IPS-18a (cell line): ENCODE results near the gene AAGAB.

Experiments used
- H3K27ac ChIP-seq: one replicate; pipeline ENCODE4 v1.5.1; 2013; ENCODE audit warnings: low read length
- H3K27me3 ChIP-seq: one replicate; pipeline ENCODE4 v1.6.1; 2013; ENCODE audit warnings: mild to moderate bottlenecking, low read length; ENCODE audit not compliant: control insufficient read depth, insufficient read depth
- H3K36me3 ChIP-seq: one replicate; pipeline ENCODE4 v1.6.1; 2013; ENCODE audit warnings: low read depth, low read length; ENCODE audit not compliant: control insufficient read depth
- H3K4me1 ChIP-seq: one replicate; pipeline ENCODE4 v1.6.1; 2013; ENCODE audit warnings: low read depth, low read length; ENCODE audit not compliant: control insufficient read depth
- H3K4me3 ChIP-seq: one replicate; pipeline ENCODE4 v1.5.1; 2013; ENCODE audit warnings: low read length
- H3K9ac ChIP-seq: one replicate; pipeline ENCODE4 v1.6.1; 2013; ENCODE audit warnings: mild to moderate bottlenecking, low read length, moderate library complexity
- H3K9me3 ChIP-seq: one replicate; pipeline ENCODE4 v1.6.1; 2013; ENCODE audit warnings: low read depth, low read length; ENCODE audit not compliant: control insufficient read depth

The AAGAB gene

GRCh38 chr15:67165254-67166253 lies 88.9 kb downstream of the AAGAB start:
- peak overlapping the region; percentile 35 for H3K4me3 ChIP-seq
- peak overlapping the region; percentile 17 for H3K27ac ChIP-seq
- no peaks in the 10 kb centered on the region for H3K9me3 ChIP-seq
- H3K4me1 ChIP-seq = peaks cover 26% of the 10 kb centered on the region
- H3K9ac ChIP-seq = no peak overlapping the region
- no peaks in the 10 kb centered on the region for H3K27me3 ChIP-seq
- no peaks in the 10 kb centered on the region for H3K36me3 ChIP-seq

DNA sequence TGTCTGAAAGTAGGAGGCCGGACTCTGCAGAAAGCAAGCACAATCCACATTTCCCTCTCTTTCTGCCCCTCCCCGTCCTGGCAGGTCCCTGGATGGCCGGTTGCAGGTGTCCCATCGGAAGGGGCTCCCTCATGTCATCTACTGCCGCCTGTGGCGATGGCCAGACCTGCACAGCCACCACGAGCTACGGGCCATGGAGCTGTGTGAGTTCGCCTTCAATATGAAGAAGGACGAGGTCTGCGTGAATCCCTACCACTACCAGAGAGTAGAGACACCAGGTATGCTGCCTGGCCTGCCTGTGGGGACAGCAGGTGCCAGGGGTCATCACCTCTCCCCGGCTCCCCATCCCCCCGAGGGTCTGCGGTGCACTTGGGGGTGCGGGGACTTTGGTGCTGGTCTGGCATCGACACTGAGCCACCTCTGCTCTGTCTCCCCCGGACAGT lies 89.6 kb downstream of the AAGAB start:
- no peak overlapping the region for H3K27ac ChIP-seq

GRCh38 chr15:67164401-67164791 lies 90.1 kb downstream of the AAGAB start:
- peaks cover 26% of the 10 kb centered on the region for H3K4me1 ChIP-seq
- H3K9me3 ChIP-seq = no peaks in the 10 kb centered on the region
- H3K9ac ChIP-seq = no peak overlapping the region
- no peaks in the 10 kb centered on the region for H3K36me3 ChIP-seq
- no peak overlapping the region for H3K4me3 ChIP-seq
- no peak overlapping the region for H3K27ac ChIP-seq
- H3K27me3 ChIP-seq = no peaks in the 10 kb centered on the region

More for the DNA sequence above, 89.6 kb downstream of the AAGAB start:
- no peaks in the 10 kb centered on the region for H3K9me3 ChIP-seq
- no peak overlapping the region for H3K4me3 ChIP-seq
- H3K9ac ChIP-seq = no peak overlapping the region
- peaks cover 26% of the 10 kb centered on the region for H3K4me1 ChIP-seq
- no peaks in the 10 kb centered on the region for H3K36me3 ChIP-seq
- H3K27me3 ChIP-seq = no peaks in the 10 kb centered on the region

DNA sequence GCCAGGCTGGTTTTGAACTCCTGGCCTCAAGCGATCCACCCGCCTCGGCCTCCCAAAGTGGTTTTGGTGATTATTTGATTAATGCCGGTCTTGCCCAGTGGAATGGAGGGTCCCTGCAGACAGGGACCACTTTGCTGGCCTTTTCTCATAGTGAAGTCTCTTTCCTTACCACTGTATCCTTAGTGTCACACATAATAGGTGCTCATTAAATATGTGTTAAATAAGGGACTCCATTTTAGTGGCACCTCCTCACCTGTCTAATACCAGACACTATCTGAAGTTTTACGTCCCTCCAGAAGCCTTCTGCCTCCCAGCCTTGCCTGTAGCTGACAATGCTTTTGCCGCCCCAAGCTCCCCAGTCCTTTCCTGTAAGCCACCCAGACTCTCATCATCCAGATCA lies 91.3 kb downstream of the AAGAB start:
- Histone ChIP-seq H3K9me3 (no peaks in the 10 kb centered on the region), H3K9ac (no peak overlapping the region), H3K27me3 (no peaks in the 10 kb centered on the region), H3K27ac (no peak overlapping the region), H3K4me1 (peaks cover 26% of the 10 kb centered on the region), H3K36me3 (no peaks in the 10 kb centered on the region), H3K4me3 (no peak overlapping the region)

DNA sequence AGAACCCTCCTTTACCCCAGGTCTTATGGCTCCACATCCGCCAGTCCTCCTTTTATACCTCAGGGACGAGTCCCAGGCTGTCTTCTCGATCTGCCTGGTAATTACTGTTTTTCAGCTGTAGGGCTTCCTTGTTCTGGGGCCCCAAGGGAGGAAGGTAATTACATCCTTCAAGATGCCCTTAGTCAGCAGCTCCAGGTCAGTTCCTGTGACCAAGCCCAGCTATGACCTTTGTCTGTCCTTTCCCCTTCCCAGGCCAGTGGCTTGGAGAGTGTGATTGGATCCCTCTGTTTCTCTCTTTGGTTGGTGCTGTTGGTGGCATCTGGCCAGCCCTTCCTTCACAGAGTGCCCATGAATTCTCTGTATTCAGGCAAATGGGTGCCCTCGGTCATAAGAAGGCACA lies 92.6 kb downstream of the AAGAB start:
- Histone ChIP-seq H3K4me1 (peaks cover 24% of the 10 kb centered on the region), H3K4me3 (no peak overlapping the region), H3K27ac (no peak overlapping the region), H3K36me3 (no peaks in the 10 kb centered on the region), H3K27me3 (no peaks in the 10 kb centered on the region), H3K9me3 (no peaks in the 10 kb centered on the region), H3K9ac (no peak overlapping the region)

- Histone ChIP-seq H3K9me3 (no peaks in the 10 kb centered on the region), H3K9ac (no peak overlapping the region), H3K27ac (no peak overlapping the region), H3K36me3 (no peaks in the 10 kb centered on the region), H3K4me1 (peaks cover 19% of the 10 kb centered on the region), H3K4me3 (no peak overlapping the region), H3K27me3 (no peaks in the 10 kb centered on the region)
Observed at GRCh38 chr15:67161412-67161811, 93.0 kb downstream of the AAGAB start.

- H3K27ac ChIP-seq = no peak overlapping the region
- no peaks in the 10 kb centered on the region for H3K9me3 ChIP-seq
- H3K9ac ChIP-seq = no peak overlapping the region
- no peak overlapping the region for H3K4me3 ChIP-seq
- H3K4me1 ChIP-seq = no peaks in the 10 kb centered on the region
- H3K36me3 ChIP-seq = no peaks in the 10 kb centered on the region
- no peaks in the 10 kb centered on the region for H3K27me3 ChIP-seq
Observed at GRCh38 chr15:67158367-67158766, 96.1 kb downstream of the AAGAB start.

GRCh38 chr15:67157521-67158252 lies 96.8 kb downstream of the AAGAB start:
- H3K27ac ChIP-seq = no peak overlapping the region
- H3K27me3 ChIP-seq = no peaks in the 10 kb centered on the region
- H3K9ac ChIP-seq = no peak overlapping the region
- no peaks in the 10 kb centered on the region for H3K36me3 ChIP-seq
- no peak overlapping the region for H3K4me3 ChIP-seq
- peaks cover 2% of the 10 kb centered on the region for H3K4me1 ChIP-seq
- H3K9me3 ChIP-seq = no peaks in the 10 kb centered on the region

DNA sequence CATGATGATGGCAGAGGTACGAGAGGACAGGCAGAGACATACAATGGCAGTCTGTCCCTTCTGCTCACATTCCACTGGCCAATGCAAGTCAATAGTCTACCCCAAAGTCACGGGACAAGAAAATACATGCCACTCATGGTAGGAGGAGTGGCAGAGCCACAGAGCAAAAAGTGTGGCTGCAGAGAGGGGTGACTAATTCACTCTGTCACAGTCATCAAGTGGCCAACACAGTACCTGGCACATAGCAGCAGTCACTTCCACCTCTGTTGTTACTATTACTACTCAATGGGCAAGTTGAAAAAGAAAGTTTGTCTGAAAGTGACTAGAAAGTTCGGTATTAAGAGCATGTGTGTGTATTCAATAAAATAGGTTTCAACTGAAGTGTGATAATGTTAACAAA lies 97.6 kb downstream of the AAGAB start:
- Histone ChIP-seq H3K9ac (no peak overlapping the region), H3K27ac (no peak overlapping the region), H3K36me3 (no peaks in the 10 kb centered on the region), H3K9me3 (no peaks in the 10 kb centered on the region), H3K4me3 (no peak overlapping the region), H3K4me1 (peaks cover 8% of the 10 kb centered on the region), H3K27me3 (no peaks in the 10 kb centered on the region)

DNA sequence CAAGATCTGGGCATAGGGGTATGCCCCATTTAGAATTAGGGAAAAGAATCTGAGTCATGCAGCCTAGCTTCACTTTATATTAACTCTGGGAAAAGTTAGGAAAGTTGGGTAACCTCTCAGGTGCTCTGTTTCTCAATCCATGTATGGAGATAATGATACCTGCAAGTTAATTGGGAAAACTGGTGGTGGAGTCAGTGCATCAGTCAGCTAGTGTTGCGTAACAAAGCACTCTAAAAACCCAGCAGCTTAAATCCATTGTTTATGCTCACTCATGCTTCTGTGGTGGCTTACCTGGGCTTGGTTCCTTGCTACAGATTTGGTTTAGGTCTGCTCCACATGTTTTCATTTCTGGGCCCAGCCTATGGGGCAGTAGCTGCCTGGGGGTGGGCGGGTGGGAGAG lies 98.0 kb downstream of the AAGAB start:
- H3K36me3 ChIP-seq = no peaks in the 10 kb centered on the region
- H3K27ac ChIP-seq = no peak overlapping the region
- peaks cover 8% of the 10 kb centered on the region for H3K4me1 ChIP-seq
- H3K27me3 ChIP-seq = no peaks in the 10 kb centered on the region
- no peaks in the 10 kb centered on the region for H3K9me3 ChIP-seq
- H3K9ac ChIP-seq = no peak overlapping the region
- no peak overlapping the region for H3K4me3 ChIP-seq

DNA sequence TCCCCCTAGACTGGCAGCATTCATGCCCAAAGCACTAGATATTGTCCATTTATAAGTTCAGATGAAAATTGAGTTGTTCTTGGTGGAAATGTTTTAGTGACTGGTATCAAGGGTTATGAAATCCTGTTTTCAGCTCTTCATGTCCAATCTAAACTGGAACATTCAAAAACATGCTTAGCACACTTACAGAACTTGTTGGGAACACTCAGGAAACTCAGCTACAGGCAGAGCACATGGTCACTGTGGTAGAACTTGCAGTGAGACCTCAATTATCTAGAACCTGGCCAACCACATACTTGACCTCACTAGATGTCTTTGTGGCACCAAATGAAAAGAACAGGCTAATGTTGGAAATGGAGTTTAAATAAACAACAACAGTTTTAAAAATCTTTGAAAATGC lies 100.2 kb downstream of the AAGAB start:
- H3K4me3 ChIP-seq = no peak overlapping the region
- peaks cover 22% of the 10 kb centered on the region for H3K4me1 ChIP-seq
- no peaks in the 10 kb centered on the region for H3K27me3 ChIP-seq
- no peak overlapping the region for H3K27ac ChIP-seq
- no peak overlapping the region for H3K9ac ChIP-seq
- H3K9me3 ChIP-seq = no peaks in the 10 kb centered on the region
- H3K36me3 ChIP-seq = no peaks in the 10 kb centered on the region
